ENCODE results near the gene ADK. TPM values are rescaled to one million over a fixed set of nuclear protein-coding genes. Genes with fewer than 3 reads are reported as not detected.

Gene ADK
- total RNA-seq, 1 experiment from 2014 or later: 26.8 TPM

- H3K18ac ChIP-seq (ENCODE audit: insufficient read length, low read depth, low read length): no peak overlapping the region
- H3K14ac ChIP-seq (ENCODE audit: insufficient read depth, low read length): no peak overlapping the region
- H3T11ph ChIP-seq (ENCODE audit: low read length): no peak overlapping the region
- no peak overlapping the region for H3K4ac ChIP-seq (ENCODE audit: low read depth, low read length)
- H4K20me1 ChIP-seq (ENCODE audit: control insufficient read depth, insufficient read depth, insufficient read length): no peaks in the 10 kb centered on the region
- no peak overlapping the region for H2BK15ac ChIP-seq (ENCODE audit: low read depth, low read length)
- H3K56ac ChIP-seq (ENCODE audit: insufficient read length, low read depth, low read length): no peak overlapping the region
- no peaks in the 10 kb centered on the region for H3K27me3 ChIP-seq (ENCODE audit: insufficient read depth, low read length)
- Mint-ChIP-seq H3K4me1 (no peaks in the 10 kb centered on the region), H3K9me3 (peaks cover 31 to 35% of the 10 kb centered on the region in 2 experiments), H3K27ac (no peak overlapping the region), H3K4me3 (no peak overlapping the region), H3K27me3 (ENCODE audit: low read depth) (no peaks in the 10 kb centered on the region), H3K36me3 (ENCODE audit: insufficient read depth in 1 of 3, low read depth in 3 of 3) (peaks cover 13 to 34% (median 23%) of the 10 kb centered on the region in 3 experiments)
- no peaks in the 10 kb centered on the region for H3K4me1 ChIP-seq (ENCODE audit: insufficient read depth, low read length)
- no peak overlapping the region for H3K27ac ChIP-seq (ENCODE audit: insufficient read length, low read depth, low read length)
- H4K8ac ChIP-seq (replicated peaks; ENCODE audit: insufficient read length, low read depth, low read length): no peak overlapping the region
- no peaks in the 10 kb centered on the region for H3K9me3 ChIP-seq (ENCODE audit: control insufficient read depth, low read depth, low read length)
- no peak for DNase-seq
- H2AFZ ChIP-seq (ENCODE audit: low read length): no peak overlapping the region
- H2AK5ac ChIP-seq (ENCODE audit: insufficient read length, low read length): no peak overlapping the region
- no peaks in the 10 kb centered on the region for H3K79me1 ChIP-seq (ENCODE audit: insufficient read depth, low read depth, low read length, poor library complexity, severe bottlenecking)
- no peak overlapping the region for H4K91ac ChIP-seq (ENCODE audit: insufficient read length, low read depth, low read length)
- H2BK120ac ChIP-seq (ENCODE audit: low read depth, low read length, poor library complexity, severe bottlenecking): no peak overlapping the region
- H2BK5ac ChIP-seq (ENCODE audit: insufficient read length, low read length): no peak overlapping the region
- no peak for TF ChIP-seq CTCF (conservative IDR thresholded peaks at IDR 0.05)
- no CpG with 5 or more reads among the region's 1 CpG for WGBS (ENCODE audit: extremely low coverage, insufficient read length, low lambda C conversion rate)
- no peak overlapping the region for H2BK20ac ChIP-seq (ENCODE audit: low read depth, low read length, poor library complexity, severe bottlenecking)
- H2BK12ac ChIP-seq (ENCODE audit: insufficient read length, low read depth, low read length): no peak overlapping the region
- no peaks in the 10 kb centered on the region for H3K23me2 ChIP-seq (ENCODE audit: insufficient read length, low read depth, low read length, poor library complexity, severe bottlenecking)
- H4K5ac ChIP-seq (ENCODE audit: insufficient read length, low read depth, low read length): no peak overlapping the region
- no peak overlapping the region for H3K23ac ChIP-seq (ENCODE audit: insufficient read length, low read depth, low read length)
- H3K79me2 ChIP-seq (ENCODE audit: insufficient read depth, low read length): no peaks in the 10 kb centered on the region
- H3K9ac ChIP-seq (ENCODE audit: extremely low read depth, insufficient read length, low read length): no peak overlapping the region
- no peak overlapping the region for H3K4me2 ChIP-seq (ENCODE audit: insufficient read depth, insufficient read length, low read length)
Observed at GRCh38 chr10:74514322-74514721, 363.3 kb downstream of the ADK start.
